ENCODE data around the gene UBE2F. TPM values are rescaled to one million over a fixed set of nuclear protein-coding genes. Genes with fewer than 3 reads are reported as not detected.

Gene UBE2F
- polyA plus RNA-seq, 1 of the 3 experiments (the other 2 are of a cell fraction) = 56.9 TPM

GRCh38 chr2:237987268-237987667 is 20.5 kb downstream of the UBE2F start:
- Histone ChIP-seq H3K27me3 (ENCODE audit: insufficient read depth) (no peaks in the 10 kb centered on the region), H3K4me1 (ENCODE audit: control insufficient read depth in 1 of 2, insufficient read depth in 2 of 2, low read depth in 1 of 2, low read length in 1 of 2) (peaks cover 0 to 2% of the 10 kb centered on the region in 2 experiments; a peak in 1 of 4 replicates), H3K4me3 (ENCODE audit: low read depth in 2 of 2, low read length in 1 of 2) (no peak overlapping the region), H4K20me1 (ENCODE audit: insufficient read depth) (no peaks in the 10 kb centered on the region), H3F3A (replicated peaks; ENCODE audit: insufficient read depth) (no peaks in the 10 kb centered on the region), H3K79me2 (ENCODE audit: insufficient read depth) (peaks cover 59% of the 10 kb centered on the region), H3K9me3 (no peaks in the 10 kb centered on the region), H3K9ac (no peak overlapping the region), H2AFZ (ENCODE audit: low read depth) (no peak overlapping the region), H3K9me2 (no peaks in the 10 kb centered on the region), H3K27ac (ENCODE audit: low read depth in 2 of 2, low read length in 1 of 2) (no peak overlapping the region), H3K36me3 (replicated peaks in 1 of 2; ENCODE audit: control insufficient read depth in 1 of 2, insufficient read depth in 2 of 2, low read length in 1 of 2) (peaks cover 5 to 13% of the 10 kb centered on the region in 2 experiments), H3K4me2 (no peak overlapping the region)
- ChIA-PET POLR2A (no interaction called here), CTCF (interaction anchor here (0.7 to 1.1 kb wide), 2 partner anchors 9 to 276 kb away, joined by 3 to 5 read pairs; no protein-coding TSS in a partner anchor)
- 93% methylated on average over 3 of the region's 3 CpGs for WGBS (ENCODE audit: low lambda C conversion rate)
- TF ChIP-seq USF2 (IDR thresholded peaks at IDR 0.05; ENCODE audit: borderline replicate concordance, low read depth, low read length) (no peak), RFX5 (IDR thresholded peaks at IDR 0.05; ENCODE audit: low read length) (no peak), GATA2 (CRISPR knock-in tag; IDR thresholded peaks at IDR 0.05) (no peak), TCF12 (IDR thresholded peaks at IDR 0.05) (no peak), EZH2phosphoT487 (IDR thresholded peaks at IDR 0.05; ENCODE audit: borderline replicate concordance, low read depth) (no peak), REST (IDR thresholded peaks at IDR 0.05; ENCODE audit: low read depth, low read length) (no peak), NFIC (IDR thresholded peaks at IDR 0.05; ENCODE audit: borderline replicate concordance) (no peak)
- TF ChIP-seq, protein P1, sequence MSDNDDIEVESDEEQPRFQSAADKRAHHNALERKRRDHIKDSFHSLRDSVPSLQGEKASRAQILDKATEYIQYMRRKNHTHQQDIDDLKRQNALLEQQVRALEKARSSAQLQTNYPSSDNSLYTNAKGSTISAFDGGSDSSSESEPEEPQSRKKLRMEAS (IDR thresholded peaks at IDR 0.05; ENCODE audit: low read depth) = no peak
- TF ChIP-seq, protein P2, sequence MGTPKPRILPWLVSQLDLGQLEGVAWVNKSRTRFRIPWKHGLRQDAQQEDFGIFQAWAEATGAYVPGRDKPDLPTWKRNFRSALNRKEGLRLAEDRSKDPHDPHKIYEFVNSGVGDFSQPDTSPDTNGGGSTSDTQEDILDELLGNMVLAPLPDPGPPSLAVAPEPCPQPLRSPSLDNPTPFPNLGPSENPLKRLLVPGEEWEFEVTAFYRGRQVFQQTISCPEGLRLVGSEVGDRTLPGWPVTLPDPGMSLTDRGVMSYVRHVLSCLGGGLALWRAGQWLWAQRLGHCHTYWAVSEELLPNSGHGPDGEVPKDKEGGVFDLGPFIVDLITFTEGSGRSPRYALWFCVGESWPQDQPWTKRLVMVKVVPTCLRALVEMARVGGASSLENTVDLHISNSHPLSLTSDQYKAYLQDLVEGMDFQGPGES (IDR thresholded peaks at IDR 0.05; ENCODE audit: low read depth, low read length) = no peak
- no peak for DNase-seq

DNA sequence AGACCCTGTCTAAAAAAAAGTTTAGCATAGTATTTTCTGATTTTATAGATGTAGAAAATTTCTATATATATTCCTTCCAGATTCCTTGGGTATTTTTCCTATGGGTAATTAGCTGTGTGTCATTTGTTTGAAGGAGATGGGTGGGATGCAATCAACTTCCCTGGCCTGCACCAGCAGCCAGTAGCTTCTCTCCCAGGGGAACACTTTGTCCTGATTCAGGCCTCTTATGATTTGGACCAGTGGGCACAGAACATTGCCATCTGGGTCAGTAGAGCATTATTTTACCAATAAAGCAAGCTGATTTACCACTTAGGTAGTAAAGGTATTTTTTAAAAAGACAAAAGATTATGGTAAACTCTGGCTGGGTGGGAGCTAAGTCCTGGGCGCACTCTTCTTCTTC is 26.9 kb downstream of the UBE2F start:
- Histone ChIP-seq H2AFZ (ENCODE audit: low read depth) (no peak overlapping the region), H3K27me3 (ENCODE audit: insufficient read depth) (no peaks in the 10 kb centered on the region), H3K9me2 (no peaks in the 10 kb centered on the region), H3K4me1 (ENCODE audit: control insufficient read depth in 1 of 2, insufficient read depth in 2 of 2, low read depth in 1 of 2, low read length in 1 of 2) (no peaks in the 10 kb centered on the region), H3K9ac (no peak overlapping the region), H3K79me2 (ENCODE audit: insufficient read depth) (peaks cover 4% of the 10 kb centered on the region; the same call in 1 of the 2 replicates), H3K4me3 (ENCODE audit: low read depth in 2 of 2, low read length in 1 of 2) (no peak overlapping the region), H3K27ac (ENCODE audit: low read depth in 2 of 2, low read length in 1 of 2) (no peak overlapping the region), H3K4me2 (no peak overlapping the region), H3K36me3 (replicated peaks in 1 of 2; ENCODE audit: control insufficient read depth in 1 of 2, insufficient read depth in 2 of 2, low read length in 1 of 2) (peaks cover 27 to 29% of the 10 kb centered on the region in 2 experiments), H3F3A (replicated peaks; ENCODE audit: insufficient read depth) (no peaks in the 10 kb centered on the region), H4K20me1 (ENCODE audit: insufficient read depth) (no peaks in the 10 kb centered on the region), H3K9me3 (no peaks in the 10 kb centered on the region)
- WGBS (ENCODE audit: low lambda C conversion rate) = 94% methylated on average over 1 of the region's 1 CpG
- ChIA-PET CTCF (interaction anchor here (0.8 kb wide), 1 partner anchor 135 kb away, joined by 3 read pairs; no protein-coding TSS in a partner anchor), POLR2A (no interaction called here)
- DNase-seq = no peak
- TF ChIP-seq RCOR1 (IDR thresholded peaks at IDR 0.05; ENCODE audit: low read length) (no peak), CHD2 (IDR thresholded peaks at IDR 0.05; ENCODE audit: low read length, partially characterized antibody) (no peak), TAF1 (IDR thresholded peaks at IDR 0.05; ENCODE audit: borderline replicate concordance, low read depth, low read length) (no peak), CTCF (IDR thresholded peaks at IDR 0.05) (no peak), GABPA (IDR thresholded peaks at IDR 0.05; ENCODE audit: low read depth) (no peak), POLR2AphosphoS5 (IDR thresholded peaks at IDR 0.05; ENCODE audit: low read depth, low read length) (no peak), REST (IDR thresholded peaks at IDR 0.05; ENCODE audit: low read depth, low read length) (no peak)
